H1 (cell line): ENCODE measurements around the gene RRAS2. TPM values are rescaled to one million over a fixed set of nuclear protein-coding genes. Genes with fewer than 3 reads are reported as not detected.

Experiments used
- CTCF ChIA-PET: fragments of 300-600 bp; sonication (Branson Sonifier 250); formaldehyde crosslinking; loops from one replicate; lab custom pipeline; 2021; ENCODE audit not compliant: partially characterized antibody; lab: Charles Lee
- POLR2A ChIA-PET: fragments of 300-600 bp; sonication (Branson Sonifier 250); formaldehyde crosslinking; loops from one replicate; lab custom pipeline; 2021; ENCODE audit warnings: inconsistent platforms; ENCODE audit not compliant: partially characterized antibody; lab: Charles Lee
- DNase-seq, 2 experiments: peaks; one replicate each; pipeline versions ENCODE4 v3.0.0 to v3.0.0-alpha.2; 2010 to 2022; ENCODE audit warnings: low spot score in 2 of 2, low read depth in 1 of 2, mixed read lengths in 1 of 2
- FAIRE-seq: peaks from 2 replicates; lab custom pipeline; 2011; peaks lifted over from hg19 to GRCh38; lab: Jason Lieb, UNC
- H2AFZ ChIP-seq: 2 replicates; pipeline ENCODE4 v1.8.1; 2012; ENCODE audit warnings: low read length, inconsistent platforms
- H2AK5ac ChIP-seq: 2 replicates; pipeline ENCODE4 v1.6.1; 2013; ENCODE audit warnings: low read depth, low read length
- H2BK120ac ChIP-seq: replicated peaks from 2 replicates; pipeline ENCODE3; 2013; ENCODE audit warnings: low read depth, low read length, inconsistent platforms
- H2BK12ac ChIP-seq: 2 replicates; pipeline ENCODE4 v1.6.1; 2013; ENCODE audit warnings: low read depth, low read length
- H2BK15ac ChIP-seq: 2 replicates; pipeline ENCODE4 v1.6.1; 2013; ENCODE audit warnings: low read length
- H2BK20ac ChIP-seq: 2 replicates; pipeline ENCODE4 v1.6.1; 2013; ENCODE audit warnings: low read length
- H2BK5ac ChIP-seq: 2 replicates; pipeline ENCODE4 v1.6.1; 2013; ENCODE audit warnings: low read depth, low read length
- H3K14ac ChIP-seq: 2 replicates; pipeline ENCODE4 v1.6.1; 2013; ENCODE audit warnings: inconsistent platforms; ENCODE audit not compliant: insufficient read length
- H3K18ac ChIP-seq: 2 replicates; pipeline ENCODE4 v1.6.1; 2013; ENCODE audit warnings: low read length; ENCODE audit errors: extremely low read depth
- H3K23ac ChIP-seq: 2 replicates; pipeline ENCODE4 v1.6.1; 2013; ENCODE audit warnings: inconsistent platforms; ENCODE audit not compliant: insufficient read length
- H3K23me2 ChIP-seq: 2 replicates; pipeline ENCODE4 v1.6.1; 2013; ENCODE audit warnings: low read depth, low read length
- H3K27ac ChIP-seq: 2 replicates; pipeline ENCODE4 v1.6.1; 2011; ENCODE audit warnings: low read depth, low read length, inconsistent platforms
- H3K27me3 ChIP-seq, 4 experiments: replicated peaks in 1 of 4; 1 replicate in 1 of 4; 2 replicates in 3 of 4; pipeline versions ENCODE4 v1.6.1 to v1.8.1; 2011 to 2013; ENCODE audit warnings: low read length in 3 of 4, mild to moderate bottlenecking in 3 of 4, inconsistent platforms in 2 of 4, mixed read lengths in 2 of 4, moderate library complexity in 1 of 4; ENCODE audit not compliant: control insufficient read depth in 3 of 4, insufficient read depth in 3 of 4; ENCODE audit errors: extremely low read depth in 1 of 4
- H3K36me3 ChIP-seq, 4 experiments: 2 replicates each; pipeline versions ENCODE4 v1.6.1 to v1.8.1; 2011 to 2013; ENCODE audit warnings: mild to moderate bottlenecking in 4 of 4, low read length in 3 of 4, moderate library complexity in 2 of 4, control low read depth in 1 of 4, inconsistent platforms in 1 of 4; ENCODE audit not compliant: insufficient read depth in 4 of 4, control insufficient read depth in 2 of 4
- H3K4ac ChIP-seq: replicated peaks from 2 replicates; pipeline ENCODE3; 2013; ENCODE audit warnings: low read length, low read depth, mixed read lengths, inconsistent platforms; ENCODE audit not compliant: insufficient read length
- H3K4me1 ChIP-seq, 4 experiments: replicated peaks in 1 of 4; 1 replicate in 1 of 4; 2 replicates in 3 of 4; pipeline versions ENCODE4 v1.6.1 to v1.8.1; 2011 to 2013; ENCODE audit warnings: low read length in 3 of 4, inconsistent platforms in 2 of 4, mixed read lengths in 1 of 4; ENCODE audit not compliant: insufficient read depth in 4 of 4, control insufficient read depth in 3 of 4
- H3K4me2 ChIP-seq, 2 experiments: 2 replicates each; pipeline versions ENCODE4 v1.6.1 to v1.8.1; 2011 to 2013; ENCODE audit warnings: low read depth in 2 of 2, low read length in 2 of 2, control low read depth in 1 of 2, inconsistent platforms in 1 of 2, mild to moderate bottlenecking in 1 of 2; ENCODE audit not compliant: insufficient read depth in 1 of 2
- H3K4me3 ChIP-seq, 4 experiments: fragments of 200-600, 300-600 bp in 1 of 4; sonication (generic), shearing (Covaris generic), sonication (Bioruptor Twin) in 1 of 4; 2 replicates each; pipeline versions ENCODE4 v1.5.1 to v1.8.1; 2011 to 2016; ENCODE audit warnings: low read length in 4 of 4, low read depth in 3 of 4, control low read depth in 2 of 4, inconsistent platforms in 2 of 4, mild to moderate bottlenecking in 2 of 4, mixed read lengths in 1 of 4, moderate library complexity in 1 of 4; ENCODE audit not compliant: insufficient read depth in 2 of 4; ENCODE audit errors: extremely low read depth in 1 of 4
- H3K56ac ChIP-seq: replicated peaks from 2 replicates; pipeline ENCODE3; 2013; ENCODE audit warnings: low read depth, mild to moderate bottlenecking, mixed read lengths, low read length, inconsistent platforms; ENCODE audit not compliant: insufficient read length
- H3K79me1 ChIP-seq: 2 replicates; pipeline ENCODE4 v1.6.1; 2013; ENCODE audit warnings: low read depth, low read length, control low read depth
- H3K79me2 ChIP-seq, 2 experiments: 2 replicates each; pipeline versions ENCODE4 v1.6.1 to v1.8.1; 2012 to 2013; ENCODE audit warnings: low read length in 2 of 2, mild to moderate bottlenecking in 2 of 2, inconsistent platforms in 1 of 2; ENCODE audit not compliant: insufficient read depth in 2 of 2, control insufficient read depth in 1 of 2
- H3K9ac ChIP-seq, 4 experiments: replicated peaks in 1 of 4; 1 replicate in 1 of 4; 2 replicates in 3 of 4; pipeline versions ENCODE4 v1.6.1 to v1.8.1; 2011 to 2013; ENCODE audit warnings: low read depth in 3 of 4, low read length in 3 of 4, control low read depth in 2 of 4, mild to moderate bottlenecking in 2 of 4, moderate library complexity in 2 of 4, inconsistent platforms in 1 of 4; ENCODE audit errors: extremely low read depth in 1 of 4
- H3K9me3 ChIP-seq, 2 experiments: 2 replicates each; pipeline versions ENCODE4 v1.6.1 to v1.8.1; 2012 to 2013; ENCODE audit warnings: mild to moderate bottlenecking in 2 of 2, moderate library complexity in 2 of 2, control low read depth in 1 of 2, inconsistent platforms in 1 of 2, low read depth in 1 of 2, low read length in 1 of 2, mixed read lengths in 1 of 2; ENCODE audit not compliant: insufficient read depth in 2 of 2
- H4K20me1 ChIP-seq, 2 experiments: replicated peaks in 1 of 2; 2 replicates each; pipeline versions ENCODE3 to v1.8.1; 2011 to 2013; ENCODE audit warnings: inconsistent platforms in 2 of 2, low read length in 2 of 2, mild to moderate bottlenecking in 1 of 2; ENCODE audit not compliant: insufficient read depth in 2 of 2, control insufficient read depth in 1 of 2
- H4K5ac ChIP-seq: 2 replicates; pipeline ENCODE4 v1.6.1; 2013; ENCODE audit warnings: low read length, low read depth, mixed read lengths, inconsistent platforms; ENCODE audit not compliant: insufficient read length
- H4K8ac ChIP-seq: 2 replicates; pipeline ENCODE4 v1.8.0; 2013; ENCODE audit warnings: mild to moderate bottlenecking, moderate library complexity, low read length, inconsistent platforms; ENCODE audit not compliant: insufficient read depth; ENCODE audit errors: extremely low read depth
- H4K91ac ChIP-seq: replicated peaks from 2 replicates; pipeline ENCODE3; 2013; ENCODE audit warnings: low read length, mixed read lengths, inconsistent platforms; ENCODE audit not compliant: insufficient read length
- BCL11A ChIP-seq, 2 experiments: IDR thresholded peaks; one replicate each; pipeline ENCODE4 v1.6.1; 2011; ENCODE audit warnings: low read depth in 2 of 2, low read length in 2 of 2, mild to moderate bottlenecking in 2 of 2
- CBX8 ChIP-seq: fragments of 300-800, 300-1000 bp; sonication (generic); IDR thresholded peaks from 2 replicates; pipeline ENCODE4 v1.7.1; 2016; ENCODE audit warnings: low read depth, low read length, borderline replicate concordance
- CREB1 ChIP-seq: IDR thresholded peaks from 2 replicates; pipeline ENCODE4 v1.6.1; 2012; ENCODE audit warnings: inconsistent platforms
- CTBP2 ChIP-seq: IDR thresholded peaks from 2 replicates; pipeline ENCODE4 v1.7.0; 2011; ENCODE audit warnings: borderline replicate concordance, mild to moderate bottlenecking, moderate library complexity, mixed read lengths, low read length; ENCODE audit not compliant: insufficient read depth, insufficient read length
- HDAC2 ChIP-seq, 2 experiments: fragments of 300-600 bp in 1 of 2; sonication (generic) in 1 of 2; IDR thresholded peaks; 2 replicates each; pipeline ENCODE4 v1.6.1; 2011 to 2012; ENCODE audit warnings: low read depth in 2 of 2, low read length in 2 of 2, mild to moderate bottlenecking in 2 of 2, moderate library complexity in 2 of 2, borderline replicate concordance in 1 of 2, inconsistent platforms in 1 of 2
- HDAC6 ChIP-seq: IDR thresholded peaks from one replicate; pipeline ENCODE4 v1.7.1; 2012; ENCODE audit warnings: low read depth, mild to moderate bottlenecking, inconsistent platforms, low read length, moderate library complexity
- JUND ChIP-seq: IDR thresholded peaks from 2 replicates; pipeline ENCODE4 v1.6.1; 2011; ENCODE audit warnings: mild to moderate bottlenecking, improper control_type of control experiment, low read length
- PHF8 ChIP-seq: fragments of 200-600 bp; sonication (generic); conservative IDR thresholded peaks from 2 replicates; pipeline ENCODE4 v1.7.1; 2012; ENCODE audit warnings: low read depth, mild to moderate bottlenecking, inconsistent platforms, low read length, moderate library complexity
- SIN3A ChIP-seq, 2 experiments: IDR thresholded peaks in 1 of 2; conservative IDR thresholded peaks in 1 of 2; 2 replicates each; pipeline ENCODE4 v1.6.1; 2011 to 2012; ENCODE audit warnings: low read length in 2 of 2, improper control_type of control experiment in 1 of 2, low read depth in 1 of 2, mild to moderate bottlenecking in 1 of 2
- TAF7 ChIP-seq: optimal IDR thresholded peaks from 2 replicates; pipeline ENCODE3; 2011; ENCODE audit warnings: low read depth, mild to moderate bottlenecking, inconsistent platforms, low read length, moderate library complexity, borderline replicate concordance
- TEAD4 ChIP-seq: IDR thresholded peaks from 2 replicates; pipeline ENCODE4 v1.6.1; 2012; ENCODE audit warnings: low read depth, low read length, inconsistent platforms, mixed read lengths
- WGBS, 2 experiments: shearing (Covaris generic) in 1 of 2; methylation state at CpG; one replicate each; pipeline versions ENCODE4 v1.1.6 to v1.1.7; 2013 to 2015; ENCODE audit warnings: low lambda C conversion rate in 2 of 2, mixed read lengths in 2 of 2, inconsistent platforms in 1 of 2, low coverage in 1 of 2, missing lambda C conversion rate in 1 of 2; ENCODE audit not compliant: insufficient replicate concordance in 2 of 2, insufficient coverage in 1 of 2, insufficient read length in 1 of 2; ENCODE audit errors: extremely low coverage in 1 of 2, missing lambda C conversion rate in 1 of 2; 5-methylcytosine and 5-hydroxymethylcytosine counted together
- polyA plus RNA-seq, 7 experiments: library from polyadenylated mRNA; depleted of rRNA in 3 of 7; stranded (reverse) in 5 of 7; unstranded in 2 of 7; fragments of >200 nt in 5 of 7; fragments of 200-250 nt in 2 of 7; gene quantifications; 1 replicate in 5 of 7; 2 replicates in 1 of 7; 4 replicates in 1 of 7; pipeline versions ENCODE4 v1.2.1 to v1.2.3, GENCODE V29; 2011 to 2013; ENCODE audit warnings: missing spikeins in 2 of 7, mixed read lengths in 2 of 7
- total RNA-seq: library from RNA; stranded (reverse); fragmentation: NEBNext Ultra II Directional; extraction: Animal tissue kit (Norgen Biotek cat#: 25700); gene quantifications from 2 replicates; pipeline ENCODE4 v1.2.1, GENCODE V29; 2021

The RRAS2 gene
- total and polyA plus RNA-seq, 2 of the 8 experiments (the other 6 are each of a cell fraction or from before 2014, with no cell fraction given): 72.3 to 234 TPM

DNA sequence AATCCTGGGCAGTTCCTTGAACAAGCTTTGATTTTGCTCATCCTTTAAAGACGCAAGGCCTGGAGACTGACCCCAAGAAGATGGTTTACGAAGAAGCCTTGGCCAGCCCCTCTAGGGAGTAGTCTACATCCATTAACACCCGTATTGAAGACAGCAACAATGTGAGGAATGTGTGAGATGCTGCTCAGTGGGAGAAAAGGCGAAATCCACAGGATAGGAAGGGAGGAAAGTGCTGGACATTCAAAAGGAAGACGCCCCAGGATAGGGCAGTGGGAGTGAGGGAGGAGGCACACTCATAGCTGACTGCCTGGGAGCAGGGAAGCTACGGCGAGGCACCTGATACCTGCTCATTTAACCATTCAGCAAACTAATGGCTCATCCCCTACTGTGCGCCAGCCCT, 114.1 kb downstream of the RRAS2 start:
- H3K4me1 ChIP-seq: peaks cover 0 to 6% (median 5%) of the 10 kb centered on the region in 4 experiments; a peak in 4 of 7 replicates
- H4K8ac ChIP-seq: no peak overlapping the region
- peaks cover 3% of the 10 kb centered on the region; the same call in 1 of the 2 replicates for H3K23me2 ChIP-seq
- no peak overlapping the region for H3K27ac ChIP-seq
- TF ChIP-seq CTBP2: no peak
- TF ChIP-seq JUND: no peak
- TF ChIP-seq HDAC6: no peak
- no peak for TF ChIP-seq BCL11A (IDR thresholded peaks at IDR 0.05; ENCODE audit: low read depth in 2 of 2, low read length in 2 of 2)
- TF ChIP-seq CREB1: no peak
- TF ChIP-seq TAF7: no peak
- 0 out of 4 replicates have a peak, but pooled peaks of 1 of the 2 experiments have one; percentile 20 for TF ChIP-seq HDAC2 (IDR thresholded peaks at IDR 0.05; ENCODE audit: borderline replicate concordance in 1 of 2, low read depth in 2 of 2, low read length in 2 of 2)
- TF ChIP-seq SIN3A (conservative IDR thresholded peaks at IDR 0.05 in 1 of 2, IDR thresholded peaks at IDR 0.05 in 1 of 2; ENCODE audit: low read depth in 1 of 2, low read length in 2 of 2): no peak
- TF ChIP-seq CBX8: no peak
- TF ChIP-seq TEAD4: peak; percentile 71
- no peak for TF ChIP-seq PHF8
- TF ChIP-seq, all 59 proteins: peak for 2
- Histone ChIP-seq H3K4me3 (no peak overlapping the region), H3K9me3 (no peaks in the 10 kb centered on the region), H4K91ac (no peak overlapping the region), H3K23ac (no peak overlapping the region), H2BK12ac (no peak overlapping the region), H2AFZ (no peak overlapping the region), H3K4me2 (no peak overlapping the region), H2AK5ac (no peak overlapping the region), H3K4ac (no peak overlapping the region), H2BK15ac (no peak overlapping the region), H3K18ac (no peak overlapping the region), H3K79me1 (no peaks in the 10 kb centered on the region), H3K79me2 (no peaks in the 10 kb centered on the region), H4K20me1 (no peaks in the 10 kb centered on the region), H2BK5ac (no peak overlapping the region), H3K27me3 (no peaks in the 10 kb centered on the region), H4K5ac (no peak overlapping the region), H2BK120ac (no peak overlapping the region), H3K9ac (no peak overlapping the region), H3K14ac (no peak overlapping the region), H3K56ac (no peak overlapping the region), H3K36me3 (no peaks in the 10 kb centered on the region), H2BK20ac (no peak overlapping the region)
- POLR2A ChIA-PET: no interaction called here
- WGBS, 2 experiments: 73% methylated on average over 8 of the region's 8 CpGs; no CpG with 5 or more reads in 1 of the 2 experiments
- FAIRE-seq (no peak), DNase-seq (no peak)
- CTCF ChIA-PET: interaction anchor here (0.6 to 3.8 kb wide), 6 partner anchors 10 to 472 kb away, joined by 3 to 32 read pairs (median 5); no protein-coding TSS in a partner anchor
